Measurements from ENCODE around the gene MAK.
A peak's percentile ranks its signal among the peaks of the same experiment; 100 is the strongest.
"Not testable (repeated sequence)": the region's sequence is repeated elsewhere in the genome, so short reads cannot be mapped to it uniquely, and the experiment has no call there.

The MAK gene

GRCh38 chr6:10837995-10838793 lies at the start of gene MAK:
MAK (minus strand) TSS chr6:10838539; CDS start chr6:10830648, 7,891 bp downstream.
- FAIRE-seq, result no peak
- DNase-seq (ENCODE audit: insufficient read length, low spot score), result peak; percentile 90

- FAIRE-seq, result peak; percentile 91
Measured at GRCh38 chr6:10886691-10887502, 48.6 kb upstream of the MAK start, which contains the start of gene SYCP2L. SYCP2L (plus strand) TSS chr6:10887052; CDS start chr6:10887127, 75 bp downstream.

GRCh38 chr6:10886365-10886690 lies 48.0 kb upstream of the MAK start:
- not testable (repeated sequence) for FAIRE-seq; DNase-seq (ENCODE audit: insufficient read length, low spot score)

More at GRCh38 chr6:10886691-10887502, 48.6 kb upstream of the MAK start, which contains the start of gene SYCP2L:
- DNase-seq (ENCODE audit: insufficient read length, low spot score), result peak; percentile 32

- FAIRE-seq, result peak; percentile 59
- no peak for DNase-seq (ENCODE audit: insufficient read length, low spot score)
Measured at GRCh38 chr6:10884245-10884972, 46.1 kb upstream of the MAK start.

GRCh38 chr6:10883312-10884244 lies 45.2 kb upstream of the MAK start:
- FAIRE-seq, result no peak

GRCh38 chr6:10882657-10883171 lies 44.4 kb upstream of the MAK start:
- DNase-seq (ENCODE audit: insufficient read length, low spot score), result no peak
- FAIRE-seq, result no peak

More at GRCh38 chr6:10883312-10884244, 45.2 kb upstream of the MAK start:
- DNase-seq (ENCODE audit: insufficient read length, low spot score), result no peak

GRCh38 chr6:10882253-10882630 lies 43.9 kb upstream of the MAK start:
- DNase-seq (ENCODE audit: insufficient read length, low spot score); FAIRE-seq: not testable (repeated sequence)

GRCh38 chr6:10880366-10880765 lies 42.0 kb upstream of the MAK start:
- no peak for DNase-seq (ENCODE audit: insufficient read length, low spot score)
- no peak for FAIRE-seq

GRCh38 chr6:10877871-10878270 lies 39.5 kb upstream of the MAK start:
- DNase-seq (ENCODE audit: insufficient read length, low spot score), result no peak
- FAIRE-seq, result no peak

GRCh38 chr6:10877012-10877411 lies 38.7 kb upstream of the MAK start:
- FAIRE-seq (no peak), DNase-seq (ENCODE audit: insufficient read length, low spot score) (no peak)

- DNase-seq (ENCODE audit: insufficient read length, low spot score) (no peak), FAIRE-seq (no peak)
Measured at GRCh38 chr6:10875026-10875425, 36.7 kb upstream of the MAK start.

GRCh38 chr6:10874207-10874606 lies 35.9 kb upstream of the MAK start:
- FAIRE-seq, result no peak

GRCh38 chr6:10873374-10873773 lies 35.0 kb upstream of the MAK start:
- DNase-seq (ENCODE audit: insufficient read length, low spot score) (no peak), FAIRE-seq (no peak)

More at GRCh38 chr6:10874207-10874606, 35.9 kb upstream of the MAK start:
- DNase-seq (ENCODE audit: insufficient read length, low spot score), result no peak

- FAIRE-seq (no peak), DNase-seq (ENCODE audit: insufficient read length, low spot score) (no peak)
Measured at GRCh38 chr6:10867952-10868351, 29.6 kb upstream of the MAK start.

- not testable (repeated sequence) for FAIRE-seq; DNase-seq (ENCODE audit: insufficient read length, low spot score)
Measured at GRCh38 chr6:10866709-10867108, 28.4 kb upstream of the MAK start.

- not testable (repeated sequence) for FAIRE-seq; DNase-seq (ENCODE audit: insufficient read length, low spot score)
Measured at GRCh38 chr6:10863031-10863430, 24.7 kb upstream of the MAK start.

- DNase-seq (ENCODE audit: insufficient read length, low spot score), result no peak
Measured at GRCh38 chr6:10862361-10862760, 24.0 kb upstream of the MAK start.

GRCh38 chr6:10861086-10861485 lies 22.7 kb upstream of the MAK start:
- FAIRE-seq (no peak), DNase-seq (ENCODE audit: insufficient read length, low spot score) (no peak)

More at GRCh38 chr6:10862361-10862760, 24.0 kb upstream of the MAK start:
- FAIRE-seq, result no peak

- no peak for DNase-seq (ENCODE audit: insufficient read length, low spot score)
- no peak for FAIRE-seq
Measured at GRCh38 chr6:10857259-10857658, 18.9 kb upstream of the MAK start.
